B cell (primary cell): ENCODE measurements around the gene LMF2.

Experiments used
- CTCF ChIP-seq: fragments of 200-600 bp; IDR thresholded peaks from one replicate; pipeline ENCODE4 v1.8.0; 2022; ENCODE audit warnings: antibody characterized with exemption, mild to moderate bottlenecking
- EZH2 ChIP-seq: IDR thresholded peaks from 2 replicates; pipeline ENCODE4 v1.6.1; 2012; ENCODE audit warnings: borderline replicate concordance, low read depth, mild to moderate bottlenecking, moderate library complexity, low read length; ENCODE audit not compliant: insufficient read depth, poor library complexity, severe bottlenecking

- TF ChIP-seq CTCF (no peak), EZH2 (no peak)
Measured at GRCh38 chr22:50481045-50481439, 26.5 kb downstream of the LMF2 start.
